Smooth muscle cell (in vitro differentiated cells): ENCODE data around the gene RBM47. TPM values are rescaled to one million over a fixed set of nuclear protein-coding genes. Genes with fewer than 3 reads are reported as not detected.

ENCODE experiments used
- DNase-seq: peaks from one replicate; lab custom pipeline; 2025; ENCODE audit not compliant: unreplicated experiment; lab: John Stamatoyannopoulos, UW
- H2AFZ ChIP-seq: fragments of 200-600 bp; sonication (generic); 2 replicates; pipeline ENCODE4 v1.6.0; 2016; ENCODE audit warnings: antibody characterized with exemption, low read depth, mild to moderate bottlenecking
- H3F3A ChIP-seq: fragments of 200-600 bp; sonication (generic); 2 replicates; pipeline ENCODE4 v1.6.0; 2017; ENCODE audit warnings: antibody characterized with exemption, low read depth
- H3K27ac ChIP-seq: fragments of 200-600 bp; sonication (generic); 2 replicates; pipeline ENCODE4 v1.5.1; 2016; ENCODE audit warnings: low read depth, mild to moderate bottlenecking
- H3K27me3 ChIP-seq: fragments of 200-600 bp; sonication (generic); 2 replicates; pipeline ENCODE4 v1.6.1; 2016; ENCODE audit warnings: low read depth, mild to moderate bottlenecking
- H3K36me3 ChIP-seq: fragments of 200-600 bp; sonication (generic); 2 replicates; pipeline ENCODE4 v1.5.1; 2016; ENCODE audit warnings: low read depth
- H3K4me1 ChIP-seq: fragments of 200-600 bp; sonication (generic); 2 replicates; pipeline ENCODE4 v1.5.1; 2016; ENCODE audit warnings: low read depth
- H3K4me2 ChIP-seq: fragments of 200-600 bp; sonication (generic); 2 replicates; pipeline ENCODE4 v1.6.0; 2016; ENCODE audit warnings: mild to moderate bottlenecking
- H3K4me3 ChIP-seq: fragments of 200-600 bp; sonication (generic); 2 replicates; pipeline ENCODE4 v1.5.1; 2016; ENCODE audit warnings: mild to moderate bottlenecking
- H3K79me2 ChIP-seq: fragments of 200-600 bp; sonication (generic); 2 replicates; pipeline ENCODE4 v1.6.0; 2016; ENCODE audit warnings: low read depth, mild to moderate bottlenecking
- H3K9ac ChIP-seq: fragments of 200-600 bp; sonication (generic); 2 replicates; pipeline ENCODE4 v1.6.0; 2016; ENCODE audit warnings: low read depth
- H3K9me3 ChIP-seq: fragments of 200-600 bp; sonication (generic); replicated peaks from 2 replicates; pipeline ENCODE4 v1.5.1; 2016; ENCODE audit warnings: low read depth
- H4K20me1 ChIP-seq: fragments of 200-600 bp; sonication (generic); 2 replicates; pipeline ENCODE4 v1.6.0; 2016; ENCODE audit warnings: low read depth
- CTCF ChIP-seq: fragments of 200-600 bp; sonication (generic); IDR thresholded peaks from 2 replicates; pipeline ENCODE4 v1.5.1; 2017; ENCODE audit warnings: borderline replicate concordance, mild to moderate bottlenecking, antibody characterized with exemption; ENCODE audit not compliant: insufficient read depth, poor library complexity, severe bottlenecking
- WGBS: methylation state at CpG from one replicate; pipeline ENCODE4 v1.1.7; 2016; ENCODE audit warnings: low lambda C conversion rate; 5-methylcytosine and 5-hydroxymethylcytosine counted together
- polyA plus RNA-seq: library from polyadenylated mRNA; unstranded; fragments of >200 nt; fragmentation: Nextera tagmentation; extraction: Ambion mirVana; gene quantifications from 2 replicates; pipeline ENCODE4 v1.2.1, GENCODE V29; 2016
- total RNA-seq: library from RNA; depleted of rRNA; stranded (reverse); fragments of >200 nt; gene quantifications from 2 replicates; pipeline ENCODE4 v1.2.3, GENCODE V29; 2014

Gene RBM47
- total and polyA plus RNA-seq, 2 experiments from 2014 or later: 3.4 to 5.5 TPM

- H3K27ac ChIP-seq: no peak overlapping the region
- 84% methylated on average over 7 of the region's 7 CpGs for WGBS
- DNase-seq: no peak
These were observed 251.9 kb downstream of the RBM47 start for GRCh38 chr4:40377512-40378365.

GRCh38 chr4:40375620-40376019 lies 254.0 kb downstream of the RBM47 start:
- no peaks in the 10 kb centered on the region for H3K9me3 ChIP-seq
- H3K4me2 ChIP-seq: no peak overlapping the region
- H4K20me1 ChIP-seq: no peaks in the 10 kb centered on the region
- no peaks in the 10 kb centered on the region for H3F3A ChIP-seq
- no peaks in the 10 kb centered on the region for H3K79me2 ChIP-seq
- WGBS: 94% methylated on average over 2 of the region's 2 CpGs
- H3K4me1 ChIP-seq: no peaks in the 10 kb centered on the region
- DNase-seq: no peak
- H2AFZ ChIP-seq: no peak overlapping the region
- H3K36me3 ChIP-seq: no peaks in the 10 kb centered on the region
- no peak for TF ChIP-seq CTCF
- H3K4me3 ChIP-seq: no peak overlapping the region
- H3K27me3 ChIP-seq: no peaks in the 10 kb centered on the region
- H3K27ac ChIP-seq: no peak overlapping the region
- no peak overlapping the region for H3K9ac ChIP-seq

More at GRCh38 chr4:40377512-40378365, 251.9 kb downstream of the RBM47 start:
- no peaks in the 10 kb centered on the region for H4K20me1 ChIP-seq
- H2AFZ ChIP-seq: no peak overlapping the region
- no peaks in the 10 kb centered on the region for H3K9me3 ChIP-seq
- no peak overlapping the region for H3K4me2 ChIP-seq
- no peak overlapping the region for H3K9ac ChIP-seq
- H3K79me2 ChIP-seq: no peaks in the 10 kb centered on the region
- H3K27me3 ChIP-seq: no peaks in the 10 kb centered on the region
- H3F3A ChIP-seq: no peaks in the 10 kb centered on the region
- no peak overlapping the region for H3K4me3 ChIP-seq
- no peaks in the 10 kb centered on the region for H3K4me1 ChIP-seq
- TF ChIP-seq CTCF: no peak
- no peaks in the 10 kb centered on the region for H3K36me3 ChIP-seq

GRCh38 chr4:40375095-40375494 lies 254.6 kb downstream of the RBM47 start:
- no peaks in the 10 kb centered on the region for H4K20me1 ChIP-seq
- H3K79me2 ChIP-seq: no peaks in the 10 kb centered on the region
- no peak for TF ChIP-seq CTCF
- H3F3A ChIP-seq: no peaks in the 10 kb centered on the region
- 94% methylated on average over 10 of the region's 10 CpGs for WGBS
- H3K4me1 ChIP-seq: no peaks in the 10 kb centered on the region
- no peaks in the 10 kb centered on the region for H3K27me3 ChIP-seq
- H3K27ac ChIP-seq: no peak overlapping the region
- H3K36me3 ChIP-seq: no peaks in the 10 kb centered on the region
- no peak overlapping the region for H3K4me3 ChIP-seq
- no peaks in the 10 kb centered on the region for H3K9me3 ChIP-seq
- no peak for DNase-seq
- H2AFZ ChIP-seq: no peak overlapping the region
- H3K9ac ChIP-seq: no peak overlapping the region
- no peak overlapping the region for H3K4me2 ChIP-seq

- 98% methylated on average over 3 of the region's 3 CpGs for WGBS
- Histone ChIP-seq H3K9me3 (no peaks in the 10 kb centered on the region), H3K9ac (no peak overlapping the region), H3K79me2 (no peaks in the 10 kb centered on the region), H3K36me3 (no peaks in the 10 kb centered on the region), H2AFZ (no peak overlapping the region), H3F3A (no peaks in the 10 kb centered on the region), H3K27me3 (no peaks in the 10 kb centered on the region), H3K4me2 (no peak overlapping the region), H3K4me3 (no peak overlapping the region), H3K27ac (no peak overlapping the region), H3K4me1 (no peaks in the 10 kb centered on the region), H4K20me1 (no peaks in the 10 kb centered on the region)
- no peak for TF ChIP-seq CTCF
- DNase-seq: no peak
These were observed 256.0 kb downstream of the RBM47 start for GRCh38 chr4:40373636-40374035.
